ENCODE data around the gene CARD14. TPM values are rescaled to one million over a fixed set of nuclear protein-coding genes. Genes with fewer than 3 reads are reported as not detected.

The CARD14 gene
- total and polyA plus RNA-seq, 2 of the 13 experiments (the other 11 are each of a cell fraction or from before 2014, with no cell fraction given), result 0.11 TPM; not detected in 1

DNA sequence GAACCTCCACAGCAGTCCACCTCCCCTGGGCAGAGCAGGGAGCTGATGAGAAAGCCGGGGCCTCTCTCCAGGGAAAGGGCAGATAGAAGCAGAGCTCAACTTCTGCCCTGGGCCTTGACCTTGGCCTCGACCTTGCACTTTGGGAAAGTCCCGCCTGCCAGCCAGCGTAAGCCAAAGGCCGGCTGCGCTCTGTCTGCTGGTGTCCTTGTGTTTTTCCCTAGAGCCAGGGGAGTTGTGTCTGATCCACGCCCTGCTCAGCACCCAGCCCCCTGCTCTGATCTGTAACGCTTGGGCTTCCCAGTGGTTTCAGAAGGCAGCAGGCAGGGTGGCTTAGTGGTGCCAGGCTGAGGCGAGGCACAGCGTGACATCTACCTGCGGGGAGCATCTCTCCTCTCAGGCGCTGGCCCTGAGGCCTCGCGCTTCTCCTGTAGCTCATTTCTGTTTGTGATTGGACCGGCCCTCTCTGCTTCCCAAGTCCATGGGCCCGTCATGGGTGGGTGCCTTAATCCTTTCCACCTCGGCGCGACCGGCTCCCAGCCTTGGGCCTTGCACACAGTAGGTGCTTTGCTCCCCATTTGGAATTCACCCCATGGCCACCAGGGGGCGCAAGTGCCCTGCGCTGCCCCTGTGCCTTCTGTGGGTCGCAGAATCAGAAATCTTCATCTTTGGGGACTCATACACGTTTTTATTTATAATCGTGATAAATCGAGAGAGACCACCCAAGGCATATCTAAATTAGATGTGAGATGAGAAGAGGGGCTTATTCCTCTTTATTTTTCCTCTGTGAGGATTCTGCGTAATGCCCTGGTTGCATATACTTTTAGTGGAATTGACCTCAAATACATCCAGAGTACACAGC is 26.1 kb downstream of the CARD14 start (continued):
- peak; percentile 91 for TF ChIP-seq ZNF441 (CRISPR knock-in tag; IDR thresholded peaks at IDR 0.05; ENCODE audit: borderline replicate concordance)
- no peak for TF ChIP-seq SRSF1 (optimal IDR thresholded peaks at IDR 0.05; ENCODE audit: low read depth, low read length)
- peak; percentile 34 for TF ChIP-seq HDAC2 (CRISPR knock-in tag; IDR thresholded peaks at IDR 0.05)
- TF ChIP-seq MEF2D (CRISPR knock-in tag; IDR thresholded peaks at IDR 0.05), result no peak
- TF ChIP-seq ZNF205 (CRISPR knock-in tag; IDR thresholded peaks at IDR 0.05), result peak; percentile 27; the same call in 1 of the 2 replicates
- TF ChIP-seq, protein P1, sequence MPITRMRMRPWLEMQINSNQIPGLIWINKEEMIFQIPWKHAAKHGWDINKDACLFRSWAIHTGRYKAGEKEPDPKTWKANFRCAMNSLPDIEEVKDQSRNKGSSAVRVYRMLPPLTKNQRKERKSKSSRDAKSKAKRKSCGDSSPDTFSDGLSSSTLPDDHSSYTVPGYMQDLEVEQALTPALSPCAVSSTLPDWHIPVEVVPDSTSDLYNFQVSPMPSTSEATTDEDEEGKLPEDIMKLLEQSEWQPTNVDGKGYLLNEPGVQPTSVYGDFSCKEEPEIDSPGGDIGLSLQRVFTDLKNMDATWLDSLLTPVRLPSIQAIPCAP (CRISPR knock-in tag; IDR thresholded peaks at IDR 0.05; ENCODE audit: low read depth), result no peak
- no peak for TF ChIP-seq ZBTB7A (CRISPR knock-in tag; IDR thresholded peaks at IDR 0.05)
- peak; percentile 56; the same call in 1 of the 2 replicates for TF ChIP-seq CHCHD3 (CRISPR knock-in tag; IDR thresholded peaks at IDR 0.05)
- TF ChIP-seq ZBTB8A (CRISPR knock-in tag; IDR thresholded peaks at IDR 0.05; ENCODE audit: borderline replicate concordance, low read depth), result no peak
- TF ChIP-seq ZNF792 (CRISPR knock-in tag; IDR thresholded peaks at IDR 0.05), result no peak
- TF ChIP-seq ZNF124 (CRISPR knock-in tag; IDR thresholded peaks at IDR 0.05), result no peak
- no peak; the same call in 1 of the 2 replicates for TF ChIP-seq BRCA1 (CRISPR knock-in tag; IDR thresholded peaks at IDR 0.05)
- no peak for TF ChIP-seq XBP1 (CRISPR knock-in tag; IDR thresholded peaks at IDR 0.05)
- TF ChIP-seq, protein P2, sequence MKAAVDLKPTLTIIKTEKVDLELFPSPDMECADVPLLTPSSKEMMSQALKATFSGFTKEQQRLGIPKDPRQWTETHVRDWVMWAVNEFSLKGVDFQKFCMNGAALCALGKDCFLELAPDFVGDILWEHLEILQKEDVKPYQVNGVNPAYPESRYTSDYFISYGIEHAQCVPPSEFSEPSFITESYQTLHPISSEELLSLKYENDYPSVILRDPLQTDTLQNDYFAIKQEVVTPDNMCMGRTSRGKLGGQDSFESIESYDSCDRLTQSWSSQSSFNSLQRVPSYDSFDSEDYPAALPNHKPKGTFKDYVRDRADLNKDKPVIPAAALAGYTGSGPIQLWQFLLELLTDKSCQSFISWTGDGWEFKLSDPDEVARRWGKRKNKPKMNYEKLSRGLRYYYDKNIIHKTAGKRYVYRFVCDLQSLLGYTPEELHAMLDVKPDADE (CRISPR knock-in tag; IDR thresholded peaks at IDR 0.05), result no peak
- TF ChIP-seq REPIN1 (CRISPR knock-in tag; IDR thresholded peaks at IDR 0.05; ENCODE audit: borderline replicate concordance, low read depth), result peak; percentile 47; the same call in 1 of the 2 replicates
- no peak for TF ChIP-seq JARID2 (CRISPR knock-in tag; IDR thresholded peaks at IDR 0.05; ENCODE audit: insufficient replicate concordance)
- TF ChIP-seq, protein P3, sequence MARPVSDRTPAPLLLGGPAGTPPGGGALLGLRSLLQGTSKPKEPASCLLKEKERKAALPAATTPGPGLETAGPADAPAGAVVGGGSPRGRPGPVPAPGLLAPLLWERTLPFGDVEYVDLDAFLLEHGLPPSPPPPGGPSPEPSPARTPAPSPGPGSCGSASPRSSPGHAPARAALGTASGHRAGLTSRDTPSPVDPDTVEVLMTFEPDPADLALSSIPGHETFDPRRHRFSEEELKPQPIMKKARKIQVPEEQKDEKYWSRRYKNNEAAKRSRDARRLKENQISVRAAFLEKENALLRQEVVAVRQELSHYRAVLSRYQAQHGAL (CRISPR knock-in tag; IDR thresholded peaks at IDR 0.05; ENCODE audit: not compliant biosample characterization), result no peak
- no peak for TF ChIP-seq ARHGAP35 (CRISPR knock-in tag; IDR thresholded peaks at IDR 0.05; ENCODE audit: borderline replicate concordance)
- TF ChIP-seq HOXA5 (CRISPR knock-in tag; IDR thresholded peaks at IDR 0.05), result 0 out of 2 replicates have a peak, but pooled peaks have one; percentile 22
- peak; percentile 82; the same call in 1 of the 2 replicates for TF ChIP-seq NCOR1 (IDR thresholded peaks at IDR 0.05; ENCODE audit: borderline replicate concordance, low read length)
- TF ChIP-seq NFE2L1 (CRISPR knock-in tag; IDR thresholded peaks at IDR 0.05; ENCODE audit: borderline replicate concordance), result no peak
- no peak for TF ChIP-seq TCF7L2 (IDR thresholded peaks at IDR 0.05; ENCODE audit: low read depth, low read length)
- TF ChIP-seq ZC3H13 (CRISPR knock-in tag; IDR thresholded peaks at IDR 0.05), result no peak
- TF ChIP-seq CREM (IDR thresholded peaks at IDR 0.05), result no peak
- no peak for TF ChIP-seq CREM (CRISPR knock-in tag; IDR thresholded peaks at IDR 0.05)
- TF ChIP-seq, protein P4, sequence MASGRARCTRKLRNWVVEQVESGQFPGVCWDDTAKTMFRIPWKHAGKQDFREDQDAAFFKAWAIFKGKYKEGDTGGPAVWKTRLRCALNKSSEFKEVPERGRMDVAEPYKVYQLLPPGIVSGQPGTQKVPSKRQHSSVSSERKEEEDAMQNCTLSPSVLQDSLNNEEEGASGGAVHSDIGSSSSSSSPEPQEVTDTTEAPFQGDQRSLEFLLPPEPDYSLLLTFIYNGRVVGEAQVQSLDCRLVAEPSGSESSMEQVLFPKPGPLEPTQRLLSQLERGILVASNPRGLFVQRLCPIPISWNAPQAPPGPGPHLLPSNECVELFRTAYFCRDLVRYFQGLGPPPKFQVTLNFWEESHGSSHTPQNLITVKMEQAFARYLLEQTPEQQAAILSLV (CRISPR knock-in tag; IDR thresholded peaks at IDR 0.05; ENCODE audit: borderline replicate concordance), result peak; percentile 65; the same call in 1 of the 2 replicates
